ENCODE results near the gene CDH16.
"Not testable (repeated sequence)": the region's sequence is repeated elsewhere in the genome, so short reads cannot be mapped to it uniquely, and the experiment has no call there.

Gene CDH16

DNA sequence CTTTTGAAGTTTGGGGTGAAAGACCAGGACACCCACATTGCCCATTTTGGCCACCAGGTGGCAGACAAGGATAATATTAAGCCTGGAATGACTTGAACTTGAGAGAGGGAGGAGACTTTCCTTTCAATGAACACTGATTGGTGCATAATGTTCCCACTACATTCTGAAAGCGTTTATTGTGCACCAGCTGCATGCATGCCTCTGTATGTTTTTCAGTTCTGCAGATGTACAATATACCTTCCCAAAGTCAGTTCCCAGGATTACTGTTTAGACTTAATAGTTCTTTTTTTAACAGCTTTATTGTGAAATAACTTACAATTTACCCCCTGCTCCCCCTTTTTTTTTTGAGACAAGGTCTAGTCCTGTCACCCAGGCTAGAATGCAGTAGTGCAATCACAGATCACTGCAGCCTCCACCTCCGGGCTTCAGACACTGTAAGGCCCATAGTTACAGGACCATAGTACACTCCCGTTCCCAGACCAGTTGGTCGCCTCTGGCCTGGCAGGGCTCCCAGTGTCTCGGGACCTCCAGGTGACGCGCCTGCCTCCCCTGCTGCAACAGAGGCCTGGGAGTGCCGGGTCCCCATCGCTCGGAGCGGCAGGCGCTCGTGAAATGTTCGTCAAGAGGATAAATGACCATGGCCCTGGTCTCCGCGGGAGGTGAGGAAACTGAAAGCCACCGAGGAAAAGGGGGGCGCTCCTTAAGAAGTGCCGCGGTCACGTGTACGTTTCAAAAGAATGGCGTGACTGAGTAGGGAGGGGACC lies 28.8 kb upstream of the CDH16 start:
- peak; percentile 62 to 65 for DNase-seq (ENCODE audit: low read depth in 2 of 2)

DNA sequence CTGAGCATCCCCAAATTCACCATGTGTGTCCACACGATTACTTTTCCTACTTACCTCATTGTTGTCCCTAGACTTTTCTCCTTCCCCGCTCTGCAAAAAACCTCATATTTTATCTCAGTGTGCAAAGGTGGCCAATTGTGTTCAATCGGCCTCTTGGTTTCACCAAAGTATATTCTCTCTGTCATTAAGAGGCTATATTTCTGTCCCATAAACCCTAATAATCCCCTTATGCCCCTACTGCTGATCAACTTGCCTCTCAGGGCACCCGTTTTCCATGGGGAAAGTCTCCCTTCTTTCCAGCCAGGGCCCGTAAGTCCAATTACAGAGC lies 28.3 kb upstream of the CDH16 start:
- no peak for DNase-seq (ENCODE audit: low read depth in 2 of 2)

DNA sequence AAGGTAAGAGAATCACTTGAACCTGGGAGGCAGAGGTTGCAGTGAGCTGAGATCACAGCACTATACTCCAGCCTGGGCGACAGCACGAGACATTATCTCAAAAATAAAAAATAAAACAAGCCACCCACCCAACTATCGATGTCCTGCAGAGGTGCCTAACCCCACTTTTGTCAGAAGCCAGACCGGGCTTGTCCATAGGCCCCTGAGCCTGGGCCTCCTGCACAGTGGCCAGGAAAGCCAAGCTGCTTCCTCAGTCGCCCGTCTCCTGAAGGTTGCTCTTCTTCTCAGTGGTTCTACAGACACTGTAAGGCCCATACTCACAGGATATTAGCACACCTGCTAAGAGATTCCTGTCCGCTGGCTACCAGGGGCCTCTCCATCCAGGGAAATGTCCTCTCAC lies 27.9 kb upstream of the CDH16 start:
- no peak for DNase-seq (ENCODE audit: low read depth in 2 of 2)

DNA sequence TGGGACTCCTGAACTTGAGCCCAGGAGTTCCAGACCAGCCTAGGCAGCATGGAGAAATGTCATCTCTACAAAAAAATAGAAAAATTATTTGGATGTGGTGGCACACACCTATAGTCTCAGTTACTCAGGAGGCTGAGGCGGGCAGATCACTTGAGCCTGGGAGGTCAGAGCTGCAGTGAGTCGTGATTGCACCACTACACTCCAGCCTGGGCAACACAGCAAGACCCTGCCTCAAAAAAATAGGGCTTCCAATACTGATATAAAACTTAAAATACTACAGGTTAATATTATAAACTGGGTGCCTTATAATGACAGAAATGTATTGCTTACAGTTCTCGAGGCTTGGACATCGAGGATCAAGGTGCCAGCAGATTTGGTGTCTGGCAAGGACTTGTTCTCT lies 27.3 kb upstream of the CDH16 start:
- DNase-seq (ENCODE audit: low read depth in 2 of 2), result no peak

DNA sequence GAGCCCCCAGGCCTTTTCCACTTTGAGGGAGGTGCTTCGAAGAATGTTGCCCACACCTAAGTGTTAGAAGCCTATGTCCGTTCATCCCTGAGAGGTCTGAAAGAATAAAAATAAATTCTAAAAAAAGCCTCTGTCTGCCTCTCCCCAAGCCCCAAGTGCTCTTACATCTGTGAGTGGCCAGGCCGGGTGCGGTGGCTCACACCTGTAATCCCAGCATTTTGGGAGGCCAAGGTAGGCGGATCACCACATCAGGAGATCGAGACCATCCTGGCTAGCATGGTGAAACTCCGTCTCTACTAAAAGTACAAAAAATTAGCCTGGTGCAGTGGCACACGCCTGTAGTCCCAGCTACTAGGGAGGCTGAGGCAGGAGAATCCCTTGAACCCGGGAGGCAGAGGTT lies 26.3 kb upstream of the CDH16 start:
- DNase-seq (ENCODE audit: low read depth in 2 of 2), result not testable (repeated sequence)

DNA sequence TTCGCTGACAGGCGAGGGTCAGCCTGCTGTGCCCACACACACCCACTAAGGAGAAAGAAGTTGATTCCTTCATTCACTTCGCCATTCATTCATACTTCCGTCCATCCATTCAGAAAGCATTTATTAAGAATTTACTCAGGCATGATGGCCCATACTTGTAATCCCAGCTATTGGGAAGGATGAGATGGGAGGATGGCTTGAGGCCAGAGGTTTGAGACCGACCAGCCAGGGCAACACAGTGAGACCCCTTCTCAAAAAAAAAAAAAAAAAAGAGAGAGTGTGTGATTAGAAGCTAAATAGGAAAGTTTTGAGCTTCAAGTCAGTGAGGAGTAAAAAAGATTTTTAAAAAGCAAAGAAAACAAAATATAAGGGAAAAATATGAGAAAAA lies 25.4 kb upstream of the CDH16 start:
- DNase-seq (ENCODE audit: low read depth in 2 of 2), result no peak

DNA sequence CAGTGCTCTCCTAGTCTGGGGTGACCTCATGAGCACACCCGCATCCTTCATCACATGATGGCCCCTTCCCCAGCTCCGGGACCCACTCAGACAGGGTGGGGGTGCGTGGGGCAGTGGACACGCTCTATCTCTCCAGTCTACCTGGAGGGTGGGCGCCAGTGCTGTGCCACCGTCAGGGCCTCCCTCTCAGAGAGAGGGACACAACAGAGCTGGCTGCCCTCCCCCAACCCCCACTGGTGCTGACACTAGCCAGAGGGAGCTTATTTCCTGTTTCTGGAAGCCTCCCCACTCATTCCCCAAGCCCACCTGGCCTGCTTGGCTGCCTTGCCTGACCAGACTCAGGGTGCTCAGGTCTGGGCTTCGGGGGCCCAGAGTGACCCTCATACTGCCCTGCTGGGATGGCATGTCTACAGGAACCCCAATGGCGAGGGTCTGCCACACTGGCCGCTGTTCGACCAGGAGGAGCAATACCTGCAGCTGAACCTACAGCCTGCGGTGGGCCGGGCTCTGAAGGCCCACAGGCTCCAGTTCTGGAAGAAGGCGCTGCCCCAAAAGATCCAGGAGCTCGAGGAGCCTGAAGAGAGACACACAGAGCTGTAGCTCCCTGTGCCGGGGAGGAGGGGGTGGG lies 24.9 kb upstream of the CDH16 start:
- DNase-seq (ENCODE audit: low read depth in 2 of 2), result no peak

DNA sequence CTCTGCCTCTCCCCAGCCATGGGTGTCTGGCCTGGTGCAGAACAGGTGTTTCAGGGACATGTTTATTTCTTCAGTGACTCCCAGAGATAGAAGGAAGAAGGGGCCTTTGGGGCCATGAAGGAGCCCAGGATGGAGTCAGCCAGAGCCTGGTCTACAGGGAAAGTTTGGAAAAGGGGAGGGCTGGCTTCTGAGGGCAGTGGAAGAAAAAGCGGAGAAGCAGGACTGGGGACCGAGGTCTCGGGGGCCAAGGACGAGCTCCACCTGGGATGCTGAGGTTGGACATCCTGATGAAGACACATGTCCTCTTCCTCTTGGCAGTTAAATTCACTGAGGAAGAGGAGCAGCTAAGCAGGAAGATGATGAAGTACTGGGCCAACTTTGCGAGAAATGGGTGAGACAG lies 24.3 kb upstream of the CDH16 start:
- no peak for DNase-seq (ENCODE audit: low read depth in 2 of 2)

DNA sequence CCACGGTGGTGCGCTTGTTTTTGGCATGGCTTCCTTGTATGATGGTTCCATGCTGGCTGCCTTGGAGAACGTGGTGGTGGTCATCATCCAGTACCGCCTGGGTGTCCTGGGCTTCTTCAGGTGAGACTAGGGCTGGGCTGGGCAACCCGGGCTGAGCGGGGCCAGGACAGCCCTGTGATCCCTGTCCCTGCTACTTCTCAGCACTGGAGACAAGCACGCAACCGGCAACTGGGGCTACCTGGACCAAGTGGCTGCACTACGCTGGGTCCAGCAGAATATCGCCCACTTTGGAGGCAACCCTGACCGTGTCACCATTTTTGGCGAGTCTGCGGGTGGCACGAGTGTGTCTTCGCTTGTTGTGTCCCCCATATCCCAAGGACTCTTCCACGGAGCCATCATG lies 21.6 kb upstream of the CDH16 start:
- DNase-seq (ENCODE audit: low read depth in 2 of 2), result no peak

DNA sequence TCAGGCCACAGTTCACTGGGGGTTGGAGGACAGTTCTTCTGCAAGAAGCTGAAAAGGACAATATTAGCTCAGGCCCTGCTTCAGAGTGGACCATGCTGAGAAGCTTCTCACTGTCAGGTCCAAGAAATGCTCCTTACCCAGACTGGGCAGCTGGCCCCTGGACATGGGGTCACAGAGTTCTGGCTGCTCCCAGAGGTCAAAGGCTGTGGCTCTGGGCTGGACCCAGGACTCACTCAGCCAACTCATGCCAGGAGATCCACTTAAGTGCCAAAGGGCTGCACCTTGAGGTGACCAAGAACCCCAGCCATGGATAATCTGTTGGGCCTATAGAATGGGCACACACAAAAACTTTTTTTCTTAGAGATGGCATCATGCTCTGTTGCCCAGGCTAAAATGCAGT lies 20.7 kb upstream of the CDH16 start:
- DNase-seq (ENCODE audit: low read depth in 2 of 2), result no peak

DNA sequence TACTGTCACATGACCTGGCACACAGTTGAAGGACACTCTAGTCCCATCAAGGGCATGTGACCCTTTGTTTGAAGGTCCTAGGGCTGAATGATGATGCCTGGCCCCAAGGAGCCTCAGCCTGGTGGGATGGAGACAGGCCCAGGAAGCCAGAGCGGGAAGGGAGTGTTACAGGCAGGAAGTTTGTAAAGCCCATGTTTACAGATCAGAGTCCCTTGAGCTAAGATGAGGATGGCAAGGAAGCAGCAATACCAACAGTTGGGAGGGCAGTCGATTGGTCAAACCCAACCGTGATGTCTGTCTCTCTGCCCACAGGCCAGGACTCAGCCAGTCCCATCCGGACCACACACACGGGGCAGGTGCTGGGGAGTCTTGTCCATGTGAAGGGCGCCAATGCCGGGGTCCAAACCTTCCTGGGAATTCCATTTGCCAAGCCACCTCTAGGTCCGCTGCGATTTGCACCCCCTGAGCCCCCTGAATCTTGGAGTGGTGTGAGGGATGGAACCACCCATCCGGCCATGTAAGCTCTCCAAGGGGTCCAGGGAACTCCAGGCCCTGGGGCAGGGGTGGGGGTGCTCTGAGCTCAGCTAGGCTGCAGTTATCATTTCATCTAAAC lies 19.1 kb upstream of the CDH16 start:
- DNase-seq (ENCODE audit: low read depth in 2 of 2), result no peak

DNA sequence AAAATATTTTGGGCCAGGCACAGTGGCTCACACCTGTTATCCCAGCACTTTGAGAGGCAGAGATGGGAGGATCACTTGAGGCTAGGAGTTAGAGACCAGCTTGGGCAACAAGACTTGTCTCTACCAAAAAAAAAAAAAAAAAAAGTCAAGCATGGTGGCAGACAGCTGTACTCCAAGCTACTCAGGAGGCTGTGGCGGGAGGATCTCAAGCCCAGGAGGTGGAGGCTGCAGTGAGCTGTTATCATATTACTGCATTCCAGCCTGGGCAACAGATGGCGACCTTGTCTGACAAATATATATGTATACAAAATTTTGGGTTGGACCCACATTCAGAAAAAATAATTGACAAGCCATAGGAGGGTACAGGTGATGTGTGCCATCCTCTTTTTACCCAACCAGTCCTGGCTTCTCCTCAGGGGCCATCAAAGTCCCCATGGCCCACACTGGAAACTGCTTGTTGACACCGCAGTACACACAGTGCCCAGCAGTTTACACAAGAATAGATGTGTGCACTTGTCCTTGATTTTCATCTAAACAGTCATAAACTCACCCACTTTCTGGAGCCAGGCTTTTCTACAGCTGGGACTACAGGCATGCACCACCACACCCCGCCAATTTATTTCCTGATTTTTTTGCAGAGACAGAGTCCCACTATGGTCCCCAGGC lies 18.3 kb upstream of the CDH16 start:
- no peak for DNase-seq (ENCODE audit: low read depth in 2 of 2)

DNA sequence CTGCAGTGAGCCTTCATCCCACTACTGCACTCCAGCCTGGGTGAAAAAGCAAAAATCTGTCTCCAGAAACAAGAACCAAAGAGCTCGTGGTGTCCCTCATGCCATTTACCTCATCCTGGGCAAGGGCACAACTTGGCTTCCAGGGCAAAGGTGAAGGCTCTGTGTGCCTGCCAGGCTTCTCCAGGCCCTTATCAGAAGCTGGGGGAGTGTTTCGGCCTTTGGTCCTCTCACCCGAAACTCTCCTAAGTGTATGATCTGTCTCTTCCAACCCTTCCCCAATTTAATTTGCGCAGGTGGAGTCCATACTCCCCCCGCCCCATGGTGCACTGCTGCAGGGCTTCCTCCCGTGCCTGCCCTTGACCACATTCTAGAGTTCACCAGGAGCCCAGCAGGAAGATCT lies 17.8 kb upstream of the CDH16 start:
- DNase-seq (ENCODE audit: low read depth in 2 of 2), result no peak

DNA sequence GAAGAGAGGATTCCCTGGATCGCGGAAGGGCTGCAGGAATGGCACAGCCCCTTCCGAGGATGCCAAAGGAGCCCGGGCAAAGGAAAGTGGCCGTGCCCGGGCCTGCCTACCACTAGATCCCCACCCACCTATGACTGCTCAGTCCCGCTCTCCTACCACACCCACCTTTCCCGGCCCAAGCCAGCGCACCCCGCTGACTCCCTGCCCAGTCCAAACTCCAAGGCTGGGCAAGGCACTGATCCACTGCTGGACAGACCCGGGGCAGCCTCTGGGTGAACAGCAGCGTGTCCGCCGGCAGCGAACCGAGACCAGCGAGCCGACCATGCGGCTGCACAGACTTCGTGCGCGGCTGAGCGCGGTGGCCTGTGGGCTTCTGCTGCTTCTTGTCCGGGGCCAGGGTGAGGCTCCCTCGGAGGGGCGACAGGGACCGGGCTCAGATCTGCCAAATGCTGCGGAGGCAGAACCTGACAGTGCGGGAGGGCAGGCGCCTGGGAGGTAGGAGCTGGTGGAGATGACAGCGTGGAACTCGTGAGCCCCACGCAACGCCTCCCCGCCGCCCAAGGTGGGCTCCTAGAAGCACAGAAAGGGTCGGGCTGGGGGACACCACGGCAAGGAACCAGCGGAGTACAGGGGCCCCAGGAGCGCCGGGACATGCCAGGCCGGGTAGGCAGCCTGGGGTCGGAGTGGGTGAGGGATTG lies 16.8 kb upstream of the CDH16 start, which contains the start of gene CES2:
Gene CES2, plus strand, starts transcription at position 203 of the 698 bp plus-strand sequence. Its CDS starts 120 bp downstream, at position 323.
- no peak for DNase-seq (ENCODE audit: low read depth in 2 of 2)

DNA sequence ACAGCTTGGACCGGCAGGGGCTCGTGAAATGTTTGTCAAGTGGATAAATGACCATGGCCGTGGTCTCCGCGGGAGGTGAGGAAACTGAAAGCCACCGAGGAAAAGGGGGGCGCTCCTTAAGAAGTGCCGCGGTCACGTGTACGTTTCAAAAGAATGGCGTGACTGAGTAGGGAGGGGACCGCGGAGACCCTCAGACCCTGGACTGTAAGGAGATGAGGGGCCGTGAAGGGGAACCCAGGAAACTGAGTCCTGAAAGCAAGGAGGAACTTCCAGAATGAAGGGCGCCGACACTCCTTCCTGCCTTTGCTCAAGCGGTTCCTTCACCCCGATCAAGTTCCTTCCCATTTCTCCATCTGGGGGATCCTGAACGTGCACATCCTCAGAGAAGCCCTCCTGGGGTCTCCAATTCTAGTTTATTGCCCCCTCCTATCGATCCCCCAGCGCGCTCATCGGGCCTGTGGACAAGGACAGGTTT lies 16.2 kb upstream of the CDH16 start:
- DNase-seq (ENCODE audit: low read depth in 2 of 2), result not testable (repeated sequence)

DNA sequence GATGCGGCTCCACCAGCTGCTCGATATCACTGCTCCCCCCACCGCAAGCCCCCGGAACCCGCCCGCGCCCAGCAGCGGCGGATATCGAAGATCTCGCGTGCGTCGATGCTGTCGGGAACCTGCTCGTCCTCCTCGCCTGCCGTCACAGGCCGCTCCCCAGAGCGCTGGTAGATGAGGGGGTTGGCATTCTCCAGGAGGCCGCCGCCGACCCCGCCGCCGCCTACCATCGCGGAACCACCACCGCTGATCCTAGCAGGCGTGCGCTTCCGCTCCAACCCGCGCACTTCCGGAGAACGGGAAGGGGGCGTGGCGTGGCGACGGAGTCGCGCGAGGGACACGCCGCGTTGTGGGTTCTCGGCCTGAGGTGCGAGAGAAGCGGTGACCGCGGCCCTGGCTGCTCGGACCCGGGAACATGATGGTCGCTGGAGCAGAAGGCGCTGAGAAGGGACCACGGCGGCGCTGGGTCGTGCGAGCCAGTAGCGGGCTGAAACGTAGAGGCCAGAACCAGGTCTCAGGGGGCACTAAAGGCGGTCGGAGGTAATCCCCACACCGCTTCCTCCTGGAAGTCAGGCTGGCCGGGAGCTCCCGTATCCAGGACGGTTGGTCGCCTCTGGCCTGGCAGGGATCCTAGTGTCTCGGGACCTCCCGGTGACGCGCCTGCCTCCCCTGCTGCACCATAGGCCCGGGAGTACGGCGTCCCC lies 15.6 kb upstream of the CDH16 start, which contains the start of gene CIAO2B:
Gene CIAO2B, minus strand, starts transcription at position 265 of the 701 bp plus-strand sequence. Its CDS starts 38 bp downstream, at position 227.
- DNase-seq (ENCODE audit: low read depth in 2 of 2), result peak; percentile 85 to 86

DNA sequence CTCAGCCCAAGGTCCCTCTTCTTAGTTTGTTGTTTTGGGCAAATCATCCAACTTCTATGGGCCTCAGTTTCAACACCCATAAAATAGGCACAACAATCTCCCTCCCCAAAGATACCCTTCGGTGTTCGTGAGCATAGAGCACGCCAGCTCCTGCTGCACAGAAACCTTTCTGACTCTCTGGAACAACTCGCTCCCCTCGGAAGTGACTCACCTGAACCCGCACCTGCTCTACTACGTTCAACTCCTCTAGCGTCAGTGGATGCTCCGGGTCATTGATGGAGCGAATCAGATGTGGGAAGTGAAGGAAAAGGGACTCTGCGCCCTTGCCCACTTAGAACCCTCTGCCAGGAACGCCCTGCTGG lies 15.1 kb upstream of the CDH16 start:
- DNase-seq (ENCODE audit: low read depth in 2 of 2), result peak in 1 of 2 donors; percentile 43

DNA sequence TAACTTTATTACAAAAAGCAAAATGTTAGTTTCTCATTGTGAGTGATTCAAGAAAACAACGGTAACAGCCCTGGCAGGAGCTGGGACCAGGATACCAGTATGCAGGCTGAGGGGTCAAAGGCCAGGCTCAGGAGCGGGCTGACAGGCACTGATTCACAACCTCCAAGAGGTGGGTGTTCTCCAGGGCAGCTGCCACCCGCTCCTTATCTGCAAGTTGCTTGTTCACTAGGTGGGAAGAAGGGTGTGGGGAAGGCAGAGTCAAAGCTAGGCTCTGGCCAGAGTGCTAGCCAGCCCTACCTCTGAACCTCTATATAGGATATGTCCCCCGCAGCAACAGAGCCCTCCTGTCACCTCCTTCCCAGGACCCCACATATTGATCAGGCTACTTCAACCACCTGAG lies 13.4 kb upstream of the CDH16 start:
- no peak for DNase-seq (ENCODE audit: low read depth in 2 of 2)

DNA sequence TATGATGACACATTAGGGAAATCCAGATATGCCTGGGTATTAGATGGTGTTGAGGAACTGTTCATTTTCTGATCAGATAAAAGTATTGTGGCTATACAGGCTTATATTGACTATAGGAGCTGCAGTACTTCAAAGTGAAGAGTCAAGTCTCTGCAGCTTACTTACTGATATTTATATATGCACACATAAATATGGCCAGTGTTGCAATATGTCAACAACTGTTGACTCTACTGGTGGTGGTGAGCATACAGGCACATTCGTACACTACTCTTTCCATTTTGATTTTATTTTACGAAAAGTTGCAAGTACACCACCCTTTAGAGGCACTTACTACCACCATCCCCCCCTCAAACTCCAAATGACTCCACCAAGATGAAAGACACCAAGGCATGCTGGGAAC lies 13.0 kb upstream of the CDH16 start:
- DNase-seq (ENCODE audit: low read depth in 2 of 2), result no peak

DNA sequence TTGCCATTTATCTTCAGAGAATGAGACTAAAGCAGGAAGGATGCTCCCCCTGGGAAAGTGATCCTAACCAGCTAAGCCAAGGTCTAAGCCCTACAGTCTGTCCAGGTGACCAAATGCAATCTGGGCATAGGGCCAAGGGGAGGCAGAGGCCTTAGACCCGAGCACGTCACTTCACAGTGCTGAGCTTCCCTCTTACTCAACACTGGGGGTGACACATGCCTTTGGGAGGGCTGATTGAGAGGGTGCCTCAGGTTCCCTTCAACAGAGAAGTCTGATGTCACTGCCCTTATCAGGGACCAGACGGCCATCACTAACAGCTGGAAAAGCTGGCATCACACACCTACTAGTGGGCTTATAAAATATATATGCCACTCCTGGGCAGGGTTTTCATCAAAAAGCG lies 11.5 kb upstream of the CDH16 start:
- DNase-seq (ENCODE audit: low read depth in 2 of 2), result no peak

DNA sequence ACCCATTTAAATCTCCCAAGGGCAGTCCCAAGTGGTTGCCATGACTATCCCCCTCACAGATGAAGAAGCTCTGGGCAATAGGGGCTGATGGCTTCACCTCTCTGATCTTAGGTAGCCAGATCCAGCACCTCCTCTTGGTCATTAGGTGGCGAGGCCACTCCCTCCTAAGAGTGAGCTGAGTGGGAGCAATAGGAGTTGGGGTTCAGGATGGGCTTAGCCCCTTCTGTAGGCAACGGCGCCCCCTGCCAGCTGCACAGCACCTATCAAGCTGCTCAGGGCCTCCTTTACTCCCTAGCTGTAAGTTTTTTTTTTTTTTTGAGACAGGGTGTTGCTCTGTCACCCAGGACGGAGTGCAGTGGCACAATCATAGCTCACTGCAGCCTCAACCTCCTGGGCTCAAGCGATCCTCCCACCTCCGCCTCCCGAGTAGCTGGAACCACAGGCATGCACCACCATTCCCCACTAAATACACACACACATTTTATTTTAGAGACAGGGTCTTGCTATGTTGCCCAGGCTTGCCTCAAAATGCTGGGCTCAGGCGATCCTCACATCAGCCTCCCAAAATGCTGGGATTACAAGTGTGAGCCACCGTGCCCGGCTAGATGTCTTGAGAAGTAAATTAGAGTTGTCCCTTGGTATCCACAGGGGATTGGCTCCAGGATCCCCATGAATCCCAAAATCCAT lies 10.2 kb upstream of the CDH16 start:
- peak in 1 of 2 donors; percentile 40 for DNase-seq (ENCODE audit: low read depth in 2 of 2)

All from stimulated activated CD8-positive, alpha-beta memory T cell treated with anti-CD3 and anti-CD28 coated beads, Interleukin-15, amount 100 ng/mL, for 48 hours (primary cell).